GM19238 (cell line): Measurements from ENCODE around the gene GMPR2.

Experiments used
- DNase-seq: peaks from one replicate; pipeline ENCODE4 v3.0.0; 2011; ENCODE audit warnings: low spot score; ENCODE audit not compliant: insufficient read length

Gene GMPR2

DNA sequence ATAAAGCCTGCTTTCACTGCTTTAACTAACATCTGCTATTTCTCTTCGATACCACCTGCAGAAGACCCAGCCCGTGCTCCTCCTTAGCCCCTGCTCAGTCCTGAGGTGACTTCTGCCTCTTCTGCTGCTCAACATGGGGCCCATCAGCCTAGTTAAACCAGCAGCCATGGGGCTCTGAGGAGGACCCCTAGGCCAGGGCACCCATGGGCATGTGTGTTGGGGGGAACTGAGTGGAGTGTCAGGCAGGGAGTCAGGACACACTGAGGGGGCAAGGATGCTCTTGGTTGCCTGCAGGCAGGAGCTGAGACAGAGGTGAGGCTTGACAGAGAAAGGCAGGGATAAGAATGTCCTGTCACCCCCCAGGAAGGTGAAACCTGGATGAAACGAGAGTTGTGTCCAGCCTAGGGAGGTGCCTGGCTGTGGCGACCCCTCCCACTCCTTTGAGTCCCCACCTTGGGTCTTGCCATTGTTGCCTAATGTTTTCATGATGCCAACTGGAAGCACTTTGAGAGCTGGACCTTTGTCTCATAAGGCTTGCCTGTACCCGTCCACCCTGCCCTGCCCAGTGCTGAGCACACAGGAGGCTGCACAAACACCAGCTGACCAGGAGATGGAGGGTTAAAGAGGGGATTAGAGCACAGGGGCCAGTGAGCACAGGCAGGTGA lies 51.2 kb downstream of the GMPR2 start:
- DNase-seq = no peak

DNA sequence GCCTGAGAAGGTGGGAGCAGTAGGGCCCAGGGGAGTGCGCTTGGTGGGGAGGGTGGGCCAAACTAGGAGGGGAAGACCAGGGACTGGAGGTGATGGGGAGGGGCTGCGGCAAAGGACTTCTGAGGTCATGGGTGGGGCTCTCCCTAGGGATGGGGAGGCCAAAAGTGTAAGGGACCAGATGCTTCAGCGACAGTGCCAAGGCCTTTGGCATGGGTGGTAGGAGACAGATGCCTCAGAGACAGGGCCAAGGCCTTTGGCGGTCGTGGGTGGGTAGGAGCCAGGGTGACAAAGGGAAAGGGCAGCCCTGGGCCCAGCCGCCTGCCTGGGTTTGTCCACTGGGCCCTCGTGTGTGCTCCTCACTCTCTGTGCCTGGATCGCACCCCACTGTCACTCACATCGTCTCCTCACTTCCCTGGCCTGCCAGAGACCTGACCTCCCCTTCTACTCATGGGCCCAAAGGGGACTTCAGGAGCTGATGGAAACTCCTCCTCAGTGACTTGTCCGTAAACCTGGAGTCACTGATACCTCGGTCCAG lies 51.8 kb downstream of the GMPR2 start:
- DNase-seq = no peak

DNA sequence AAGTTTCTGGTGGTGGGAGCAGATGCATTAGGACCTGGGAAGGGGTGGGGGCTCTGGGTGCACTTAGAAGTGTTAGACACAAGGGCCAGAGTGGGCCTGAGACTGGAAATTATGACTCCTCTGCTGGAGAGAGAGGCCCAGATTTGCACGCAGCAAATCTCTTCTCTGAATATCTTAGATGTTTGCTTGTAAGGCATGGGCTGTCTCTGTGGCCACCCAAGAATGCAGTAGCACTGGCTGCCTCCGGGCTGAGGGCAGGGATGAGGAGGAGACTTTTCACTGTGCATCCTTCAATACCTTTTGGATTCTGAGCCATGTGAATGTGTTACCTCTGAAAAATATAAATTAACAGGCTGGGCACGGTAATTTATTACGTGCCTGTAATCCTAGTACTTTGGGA lies 52.6 kb downstream of the GMPR2 start:
- DNase-seq = no peak

DNA sequence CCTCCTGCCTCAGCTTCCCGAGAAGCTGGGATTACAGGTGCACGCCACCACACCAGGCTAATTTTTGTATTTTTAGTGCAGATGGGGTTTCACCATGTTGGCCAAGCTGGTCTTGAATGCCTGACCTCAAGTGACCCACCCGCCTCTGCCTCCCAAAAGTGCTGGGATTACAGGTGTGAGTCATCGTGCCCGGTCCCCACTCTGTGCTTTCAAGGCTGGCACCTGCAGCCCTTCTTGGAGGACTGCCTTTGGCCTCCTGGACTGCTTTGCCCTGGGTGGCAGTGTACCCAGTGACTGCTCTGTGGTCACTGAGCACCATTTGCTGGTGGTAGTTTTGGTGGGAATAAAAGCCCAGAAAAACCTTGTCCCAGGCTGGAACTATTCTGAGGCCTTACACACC lies 54.3 kb downstream of the GMPR2 start:
- no peak for DNase-seq
